IMR-90 (cell line): ENCODE measurements around the gene WDR49. TPM values are rescaled to one million over a fixed set of nuclear protein-coding genes. Genes with fewer than 3 reads are reported as not detected.

Experiments used
- ATAC-seq: fragments of 200-7000 bp; cut with Tn5 transposase; 2 replicates; pipeline ENCODE4 v1.9.1; 2020; ENCODE audit warnings: low read depth, mild to moderate bottlenecking, moderate library complexity
- BruUV-seq: library from RNA; stranded (reverse); fragments of 400-500 nt; replicated peaks from 2 replicates; lab custom pipeline; 2021; lab: Mats Ljungman, UMichigan
- CTCF ChIA-PET: fragments of 300-600 bp; formaldehyde crosslinking; extraction: SDS; loops from one replicate; lab custom pipeline; 2021; ENCODE audit warnings: antibody characterized with exemption; lab: Yijun Ruan, JAX
- POLR2A ChIA-PET: fragments of 300-600 bp; sonication (Branson Sonifier 250); formaldehyde crosslinking; loops from one replicate; lab custom pipeline; 2022; ENCODE audit warnings: antibody characterized with exemption; ENCODE audit not compliant: unreplicated experiment; lab: Charles Lee
- DNase-seq: peaks from one replicate; pipeline ENCODE4 v3.0.0; 2013
- H2AFZ ChIP-seq: replicated peaks from 2 replicates; pipeline ENCODE3; 2013; ENCODE audit warnings: low read length, mild to moderate bottlenecking; ENCODE audit not compliant: poor library complexity
- H2AK5ac ChIP-seq: 2 replicates; pipeline ENCODE4 v1.6.1; 2013; ENCODE audit warnings: low read depth, low read length, inconsistent platforms
- H2AK9ac ChIP-seq: replicated peaks from 2 replicates; pipeline ENCODE3; 2013; ENCODE audit warnings: mild to moderate bottlenecking, low read depth, low read length, moderate library complexity; ENCODE audit not compliant: poor library complexity
- H2BK120ac ChIP-seq: 2 replicates; pipeline ENCODE4 v1.6.1; 2013; ENCODE audit warnings: low read depth, low read length, inconsistent platforms
- H2BK15ac ChIP-seq: 3 replicates; pipeline ENCODE4 v1.6.1; 2013; ENCODE audit warnings: low read depth, low read length, inconsistent platforms
- H2BK20ac ChIP-seq: 2 replicates; pipeline ENCODE4 v1.6.1; 2013; ENCODE audit warnings: low read depth, mild to moderate bottlenecking, inconsistent platforms, low read length, moderate library complexity
- H2BK5ac ChIP-seq: 2 replicates; pipeline ENCODE4 v1.6.1; 2013; ENCODE audit warnings: mild to moderate bottlenecking, low read depth, low read length, inconsistent platforms; ENCODE audit not compliant: poor library complexity, severe bottlenecking
- H3K14ac ChIP-seq: replicated peaks from 2 replicates; pipeline ENCODE4 v1.6.1; 2013; ENCODE audit warnings: low read depth, low read length, inconsistent platforms
- H3K18ac ChIP-seq: 2 replicates; pipeline ENCODE4 v1.6.1; 2013; ENCODE audit warnings: low read depth, low read length, control low read depth
- H3K23ac ChIP-seq: 2 replicates; pipeline ENCODE4 v1.6.1; 2013; ENCODE audit warnings: low read depth, low read length, inconsistent platforms
- H3K27ac ChIP-seq: 2 replicates; pipeline ENCODE4 v1.5.1; 2013; ENCODE audit warnings: mild to moderate bottlenecking, control low read depth, low read length; ENCODE audit not compliant: insufficient read depth
- H3K27me3 ChIP-seq: 2 replicates; pipeline ENCODE4 v1.6.1; 2013; ENCODE audit warnings: low read length; ENCODE audit not compliant: control insufficient read depth, insufficient read depth
- H3K36me3 ChIP-seq: 2 replicates; pipeline ENCODE4 v1.6.1; 2013; ENCODE audit warnings: low read length, mixed read lengths; ENCODE audit not compliant: control insufficient read depth, insufficient read depth
- H3K4ac ChIP-seq: 2 replicates; pipeline ENCODE4 v1.6.1; 2013; ENCODE audit warnings: low read depth, low read length, inconsistent platforms
- H3K4me1 ChIP-seq: 2 replicates; pipeline ENCODE4 v1.6.1; 2013; ENCODE audit warnings: low read length, mixed read lengths; ENCODE audit not compliant: control insufficient read depth, insufficient read depth
- H3K4me2 ChIP-seq: 2 replicates; pipeline ENCODE4 v1.6.1; 2013; ENCODE audit warnings: low read depth, mild to moderate bottlenecking, control low read depth, low read length, moderate library complexity
- H3K4me3 ChIP-seq: 2 replicates; pipeline ENCODE4 v1.5.1; 2013; ENCODE audit warnings: low read depth, mild to moderate bottlenecking, control low read depth, low read length, moderate library complexity; ENCODE audit not compliant: insufficient read depth
- H3K56ac ChIP-seq: 2 replicates; pipeline ENCODE4 v1.6.1; 2013; ENCODE audit warnings: low read length, inconsistent platforms; ENCODE audit not compliant: insufficient read depth; ENCODE audit errors: extremely low read depth
- H3K79me1 ChIP-seq, 2 experiments: 2 replicates each; pipeline ENCODE4 v1.6.1; 2013; ENCODE audit warnings: low read length in 2 of 2, inconsistent platforms in 1 of 2, low read depth in 1 of 2
- H3K9ac ChIP-seq: 2 replicates; pipeline ENCODE4 v1.6.1; 2013; ENCODE audit warnings: low read depth, low read length, control low read depth
- H3K9me1 ChIP-seq: 2 replicates; pipeline ENCODE4 v1.6.1; 2013; ENCODE audit warnings: low read length, inconsistent platforms; ENCODE audit not compliant: insufficient read depth
- H3K9me3 ChIP-seq: 2 replicates; pipeline ENCODE4 v1.6.1; 2013; ENCODE audit warnings: low read length; ENCODE audit not compliant: control insufficient read depth, insufficient read depth
- H4K20me1 ChIP-seq: 2 replicates; pipeline ENCODE4 v1.6.1; 2013; ENCODE audit warnings: low read length, inconsistent platforms; ENCODE audit not compliant: insufficient read depth
- H4K5ac ChIP-seq: 2 replicates; pipeline ENCODE4 v1.6.1; 2013; ENCODE audit warnings: mild to moderate bottlenecking, low read depth, low read length, control low read depth
- H4K8ac ChIP-seq, 2 experiments: 2 replicates each; pipeline ENCODE4 v1.6.1; 2013; ENCODE audit warnings: low read depth in 2 of 2, low read length in 2 of 2, control low read depth in 1 of 2, inconsistent platforms in 1 of 2
- H4K91ac ChIP-seq: 2 replicates; pipeline ENCODE4 v1.6.1; 2013; ENCODE audit warnings: low read depth, low read length, inconsistent platforms; ENCODE audit not compliant: insufficient read depth
- MAFK ChIP-seq: IDR thresholded peaks from 2 replicates; pipeline ENCODE4 v1.6.1; 2012; ENCODE audit warnings: low read depth, low read length, improper control_type of control experiment
- SMC3 ChIP-seq: fragments of 150-350 bp; IDR thresholded peaks from 2 replicates; pipeline ENCODE4 v1.6.1; 2016; ENCODE audit warnings: low read depth, mild to moderate bottlenecking, antibody characterized with exemption, low read length, moderate library complexity
- WGBS, 2 experiments: methylation state at CpG; one replicate each; pipeline versions ENCODE4 v1.1.5 to v1.1.7; 2013; ENCODE audit warnings: missing lambda C conversion rate in 2 of 2; ENCODE audit not compliant: insufficient read length in 1 of 2; ENCODE audit errors: extremely low coverage in 2 of 2; 5-methylcytosine and 5-hydroxymethylcytosine counted together
- dilution Hi-C: fragments of 300-500 bp; cut with HindIII; formaldehyde crosslinking; loops from one replicate; pipeline ENCODE4 v1.14.3; 2018; ENCODE audit warnings: low sequenced_read_pairs; ENCODE audit not compliant: unreplicated experiment
- in situ Hi-C: fragments of 300-500 bp; cut with MboI; formaldehyde crosslinking; loops from 3 replicates; pipeline ENCODE4 v1.14.3; 2019; ENCODE audit warnings: low sequenced_read_pairs, inconsistent platforms, mixed read lengths
- intact Hi-C: fragments of 100-400 bp; cut with micrococcal nuclease; formaldehyde crosslinking; loops from 2 replicates; pipeline ENCODE4 v1.10.0; 2022
- polyA plus RNA-seq, 3 experiments: library from polyadenylated mRNA; depleted of rRNA; stranded (reverse); fragments of >200 nt; gene quantifications; 2 replicates each; pipeline ENCODE4 v1.2.3, GENCODE V29; 2012; ENCODE audit warnings: low replicate concordance in 1 of 3
- total RNA-seq: library from RNA; depleted of rRNA; stranded (reverse); fragments of >200 nt; gene quantifications from 2 replicates; pipeline ENCODE4 v1.2.3, GENCODE V29; 2012
- TF ChIP-seq, protein P1 (sequence below): conservative IDR thresholded peaks from 2 replicates; pipeline ENCODE4 v1.5.1; 2012; ENCODE audit warnings: mild to moderate bottlenecking, low read depth, low read length, improper control_type of control experiment

WDR49 gene
- total and polyA plus RNA-seq, 2 of the 4 experiments (the other 2 are of a cell fraction), result not detected

DNA sequence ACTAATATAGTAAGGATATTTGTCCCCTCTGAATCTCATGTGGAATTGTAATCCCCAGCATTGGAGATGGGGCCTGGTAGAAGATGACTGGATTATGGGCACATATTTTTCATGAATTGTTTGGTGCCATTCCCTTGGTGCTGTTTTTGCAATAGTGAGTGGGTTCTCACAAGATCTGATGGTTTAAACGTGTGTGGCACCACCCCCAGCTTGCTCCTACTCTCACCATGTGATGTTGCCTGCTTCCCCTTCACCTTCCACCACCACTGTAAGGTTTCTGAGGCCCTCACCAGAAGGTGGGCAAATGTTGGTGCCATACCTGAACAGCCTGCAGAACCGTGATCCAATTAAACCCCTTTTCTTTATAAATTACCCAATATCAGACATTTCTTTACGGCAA lies 151.8 kb downstream of the WDR49 start:
- H3K9ac ChIP-seq, result no peak overlapping the region
- BruUV-seq, result no TSS peak
- H2AK9ac ChIP-seq, result no peak overlapping the region
- intact Hi-C loops (no loop called here), dilution Hi-C loops (no loop called here), in situ Hi-C loops (no loop called here)
- no peak overlapping the region for H4K5ac ChIP-seq
- no peak overlapping the region for H3K4me3 ChIP-seq
- TF ChIP-seq, protein P1, sequence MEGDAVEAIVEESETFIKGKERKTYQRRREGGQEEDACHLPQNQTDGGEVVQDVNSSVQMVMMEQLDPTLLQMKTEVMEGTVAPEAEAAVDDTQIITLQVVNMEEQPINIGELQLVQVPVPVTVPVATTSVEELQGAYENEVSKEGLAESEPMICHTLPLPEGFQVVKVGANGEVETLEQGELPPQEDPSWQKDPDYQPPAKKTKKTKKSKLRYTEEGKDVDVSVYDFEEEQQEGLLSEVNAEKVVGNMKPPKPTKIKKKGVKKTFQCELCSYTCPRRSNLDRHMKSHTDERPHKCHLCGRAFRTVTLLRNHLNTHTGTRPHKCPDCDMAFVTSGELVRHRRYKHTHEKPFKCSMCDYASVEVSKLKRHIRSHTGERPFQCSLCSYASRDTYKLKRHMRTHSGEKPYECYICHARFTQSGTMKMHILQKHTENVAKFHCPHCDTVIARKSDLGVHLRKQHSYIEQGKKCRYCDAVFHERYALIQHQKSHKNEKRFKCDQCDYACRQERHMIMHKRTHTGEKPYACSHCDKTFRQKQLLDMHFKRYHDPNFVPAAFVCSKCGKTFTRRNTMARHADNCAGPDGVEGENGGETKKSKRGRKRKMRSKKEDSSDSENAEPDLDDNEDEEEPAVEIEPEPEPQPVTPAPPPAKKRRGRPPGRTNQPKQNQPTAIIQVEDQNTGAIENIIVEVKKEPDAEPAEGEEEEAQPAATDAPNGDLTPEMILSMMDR, result no peak
- TF ChIP-seq SMC3 (no peak), MAFK (no peak)
- H3K36me3 ChIP-seq, result no peaks in the 10 kb centered on the region
- H3K79me1 ChIP-seq, result no peaks in the 10 kb centered on the region
- POLR2A ChIA-PET, result no interaction called here
- no peak overlapping the region for H3K4ac ChIP-seq
- H3K9me1 ChIP-seq, result no peaks in the 10 kb centered on the region
- H3K23ac ChIP-seq, result no peak overlapping the region
- no peak overlapping the region for H3K4me2 ChIP-seq
- H3K14ac ChIP-seq, result no peak overlapping the region
- H2BK20ac ChIP-seq, result no peak overlapping the region
- WGBS, 2 experiments, result no CpG with 5 or more reads among the region's 3 CpGs
- H3K27me3 ChIP-seq, result no peaks in the 10 kb centered on the region
- no peak overlapping the region for H4K91ac ChIP-seq
- no peak overlapping the region for H2BK5ac ChIP-seq
- no peaks in the 10 kb centered on the region for H3K4me1 ChIP-seq
- CTCF ChIA-PET, result no interaction called here
- no peak overlapping the region for H3K56ac ChIP-seq
- no peaks in the 10 kb centered on the region for H4K20me1 ChIP-seq
- no peak overlapping the region for H4K8ac ChIP-seq
- no peak overlapping the region for H3K27ac ChIP-seq
- no peak overlapping the region for H2BK120ac ChIP-seq
- H3K9me3 ChIP-seq, result peaks cover 6% of the 10 kb centered on the region
- no peak overlapping the region for H2BK15ac ChIP-seq
- H2AK5ac ChIP-seq, result no peak overlapping the region
- no peak overlapping the region for H2AFZ ChIP-seq
- ATAC-seq, result no peak
- no peak overlapping the region for H3K18ac ChIP-seq
- DNase-seq, result no peak
